HG03280 (cell line): ENCODE data around the gene FRMD8.
"Not testable (repeated sequence)": the region's sequence is repeated elsewhere in the genome, so short reads cannot be mapped to it uniquely, and the experiment has no call there.

Experiments
- ATAC-seq: cut with Tn5 transposase; IDR thresholded peaks from one replicate; pipeline ENCODE4 v1.9.1; 2021; ENCODE audit warnings: mild to moderate bottlenecking, moderate library complexity; ENCODE audit not compliant: unreplicated experiment

FRMD8 gene

GRCh38 chr11:65411681-65412070 lies 25.2 kb downstream of the FRMD8 start:
- ATAC-seq: no peak

GRCh38 chr11:65412271-65413076 lies 26.0 kb downstream of the FRMD8 start:
- no peak for ATAC-seq

- ATAC-seq: not testable (repeated sequence)
Measured at GRCh38 chr11:65413077-65413664, 26.7 kb downstream of the FRMD8 start.

- ATAC-seq: no peak
Measured at GRCh38 chr11:65414776-65415498, 28.5 kb downstream of the FRMD8 start.

GRCh38 chr11:65415499-65416340 lies 29.3 kb downstream of the FRMD8 start:
- no peak for ATAC-seq

- ATAC-seq: peak; percentile 44
Measured at GRCh38 chr11:65416341-65416824, 29.9 kb downstream of the FRMD8 start.

GRCh38 chr11:65416841-65417701 lies 30.6 kb downstream of the FRMD8 start:
- ATAC-seq: no peak

GRCh38 chr11:65417702-65418430 lies 31.4 kb downstream of the FRMD8 start:
- no peak for ATAC-seq

- ATAC-seq: no peak
Measured at GRCh38 chr11:65418431-65418680, 31.9 kb downstream of the FRMD8 start.

GRCh38 chr11:65418681-65419459 lies 32.4 kb downstream of the FRMD8 start:
- peak; percentile 35 for ATAC-seq

GRCh38 chr11:65419460-65419771 lies 33.0 kb downstream of the FRMD8 start:
- ATAC-seq: no peak

GRCh38 chr11:65419772-65420481 lies 33.5 kb downstream of the FRMD8 start:
- ATAC-seq: no peak

- ATAC-seq: no peak
Measured at GRCh38 chr11:65420506-65420905, 34.1 kb downstream of the FRMD8 start.

GRCh38 chr11:65420979-65421793 lies 34.7 kb downstream of the FRMD8 start:
- ATAC-seq: no peak

GRCh38 chr11:65421794-65422632 lies 35.6 kb downstream of the FRMD8 start:
- peak; percentile 29 for ATAC-seq
